CD14-positive monocyte (primary cell): ENCODE data around the gene XPR1. TPM values are rescaled to one million over a fixed set of nuclear protein-coding genes. Genes with fewer than 3 reads are reported as not detected.

Source experiments
- DNase-seq, 3 donors: peaks; one replicate each; pipeline ENCODE4 v3.0.0-alpha.2; 2011 to 2022
- H2AFZ ChIP-seq: 2 replicates; pipeline ENCODE4 v1.6.0; 2012; ENCODE audit warnings: mild to moderate bottlenecking, low read depth, low read length, inconsistent platforms; ENCODE audit not compliant: insufficient read depth, poor library complexity, severe bottlenecking
- H3K27ac ChIP-seq, 2 donors: 1 replicate in 1 of 2; 2 replicates in 1 of 2; pipeline ENCODE4 v1.5.1; 2012 to 2013; ENCODE audit warnings: low read length in 2 of 2, control low read depth in 1 of 2, inconsistent platforms in 1 of 2, low read depth in 1 of 2, mild to moderate bottlenecking in 1 of 2
- H3K27me3 ChIP-seq, 2 donors: one replicate each; pipeline versions ENCODE4 v1.6.0 to v1.6.1; 2011 to 2013; ENCODE audit warnings: low read length in 2 of 2; ENCODE audit not compliant: control insufficient read depth in 2 of 2, insufficient read depth in 2 of 2
- H3K36me3 ChIP-seq, 2 donors: replicated peaks in 1 of 2; 1 replicate in 1 of 2; 2 replicates in 1 of 2; pipeline versions ENCODE4 v1.5.1 to v1.6.1; 2012 to 2013; ENCODE audit warnings: low read length in 2 of 2, control low read depth in 1 of 2, inconsistent platforms in 1 of 2, mild to moderate bottlenecking in 1 of 2; ENCODE audit not compliant: insufficient read depth in 2 of 2, control insufficient read depth in 1 of 2
- H3K4me1 ChIP-seq, 2 donors: 1 replicate in 1 of 2; 2 replicates in 1 of 2; pipeline versions ENCODE4 v1.5.1 to v1.6.1; 2012 to 2013; ENCODE audit warnings: low read length in 2 of 2, control low read depth in 1 of 2, inconsistent platforms in 1 of 2, mild to moderate bottlenecking in 1 of 2, moderate library complexity in 1 of 2; ENCODE audit not compliant: insufficient read depth in 2 of 2, control insufficient read depth in 1 of 2
- H3K4me2 ChIP-seq: replicated peaks from 2 replicates; pipeline ENCODE3; 2012; ENCODE audit warnings: low read length, moderate library complexity, mild to moderate bottlenecking; ENCODE audit not compliant: poor library complexity, severe bottlenecking; ENCODE audit errors: extremely low read depth
- H3K4me3 ChIP-seq, 3 experiments: fragments of 200-600 bp in 1 of 3; sonication (generic) in 1 of 3; replicated peaks in 1 of 3; 1 replicate in 2 of 3; 2 replicates in 1 of 3; pipeline ENCODE4 v1.5.1; 2011 to 2013; ENCODE audit warnings: low read length in 3 of 3, mild to moderate bottlenecking in 3 of 3, control low read depth in 2 of 3, low read depth in 2 of 3, inconsistent platforms in 1 of 3, moderate library complexity in 1 of 3
- H3K79me2 ChIP-seq: 2 replicates; pipeline ENCODE4 v1.6.0; 2012; ENCODE audit warnings: mild to moderate bottlenecking, control low read depth, inconsistent platforms, low read length, moderate library complexity; ENCODE audit not compliant: insufficient read depth
- H3K9ac ChIP-seq: 2 replicates; pipeline ENCODE4 v1.6.0; 2017; ENCODE audit warnings: low read length, mild to moderate bottlenecking; ENCODE audit not compliant: insufficient read depth, poor library complexity, severe bottlenecking
- H3K9me3 ChIP-seq, 2 donors: replicated peaks in 1 of 2; 1 replicate in 1 of 2; 2 replicates in 1 of 2; pipeline versions ENCODE4 v1.5.1 to v1.6.1; 2012 to 2013; ENCODE audit warnings: low read length in 2 of 2, control low read depth in 1 of 2; ENCODE audit not compliant: control insufficient read depth in 1 of 2, insufficient read depth in 1 of 2
- H4K20me1 ChIP-seq: 2 replicates; pipeline ENCODE4 v1.6.0; 2012; ENCODE audit warnings: mild to moderate bottlenecking, low read length, control low read depth, moderate library complexity; ENCODE audit not compliant: insufficient read depth
- H3K27ac Mint-ChIP-seq, 7 donors: one replicate each; pipeline ENCODE4 v1.8.0; 2020; ENCODE audit warnings: mild to moderate bottlenecking in 7 of 7, mixed read lengths in 7 of 7, moderate library complexity in 6 of 7, inconsistent platforms in 2 of 7
- H3K27me3 Mint-ChIP-seq, 3 donors: one replicate each; pipeline ENCODE4 v1.8.0; 2021 to 2022; ENCODE audit warnings: low read depth in 3 of 3, mild to moderate bottlenecking in 3 of 3, mixed read lengths in 3 of 3, moderate library complexity in 3 of 3, inconsistent platforms in 1 of 3
- H3K36me3 Mint-ChIP-seq, 2 donors: one replicate each; pipeline ENCODE4 v1.8.0; 2020; ENCODE audit warnings: mixed read lengths in 2 of 2, inconsistent platforms in 1 of 2, mild to moderate bottlenecking in 1 of 2
- H3K4me1 Mint-ChIP-seq: one replicate; pipeline ENCODE4 v1.8.0; 2020; ENCODE audit warnings: mild to moderate bottlenecking, mixed read lengths
- H3K4me3 Mint-ChIP-seq, 2 donors: one replicate each; pipeline ENCODE4 v1.8.0; 2020; ENCODE audit warnings: mild to moderate bottlenecking in 2 of 2, mixed read lengths in 2 of 2, moderate library complexity in 1 of 2
- H3K9me3 Mint-ChIP-seq, 7 donors: one replicate each; pipeline ENCODE4 v1.8.0; 2020 to 2022; ENCODE audit warnings: mixed read lengths in 7 of 7, mild to moderate bottlenecking in 6 of 7, moderate library complexity in 6 of 7, inconsistent platforms in 2 of 7
- WGBS: methylation state at CpG from one replicate; pipeline ENCODE4 v1.1.5; 2013; ENCODE audit warnings: missing lambda C conversion rate; ENCODE audit not compliant: insufficient coverage; 5-methylcytosine and 5-hydroxymethylcytosine counted together
- intact Hi-C, 2 donors: fragments of 100-400 bp; cut with micrococcal nuclease; formaldehyde crosslinking; loops; one replicate each; pipeline versions ENCODE4 v1.15.0 to v1.15.1; 2023
- polyA plus RNA-seq, 3 donors: library from polyadenylated mRNA; depleted of rRNA in 1 of 3; unstranded in 2 of 3; stranded (reverse) in 1 of 3; fragments of 300-500 nt in 2 of 3; fragments of >200 nt in 1 of 3; fragmentation: Illumina TruSeq in 2 of 3; gene quantifications; 1 replicate in 2 of 3; 2 replicates in 1 of 3; pipeline ENCODE4 v1.2.3, GENCODE V29; 2012 to 2021
- TF ChIP-seq, protein P1 (sequence below): fragments of 200-600 bp; IDR thresholded peaks from one replicate; pipeline ENCODE4 v1.8.0; 2022; ENCODE audit warnings: antibody characterized with exemption, mild to moderate bottlenecking

The XPR1 gene
- polyA plus RNA-seq, 3 donors = 4.7 to 12.5 (median 8.7) TPM

DNA sequence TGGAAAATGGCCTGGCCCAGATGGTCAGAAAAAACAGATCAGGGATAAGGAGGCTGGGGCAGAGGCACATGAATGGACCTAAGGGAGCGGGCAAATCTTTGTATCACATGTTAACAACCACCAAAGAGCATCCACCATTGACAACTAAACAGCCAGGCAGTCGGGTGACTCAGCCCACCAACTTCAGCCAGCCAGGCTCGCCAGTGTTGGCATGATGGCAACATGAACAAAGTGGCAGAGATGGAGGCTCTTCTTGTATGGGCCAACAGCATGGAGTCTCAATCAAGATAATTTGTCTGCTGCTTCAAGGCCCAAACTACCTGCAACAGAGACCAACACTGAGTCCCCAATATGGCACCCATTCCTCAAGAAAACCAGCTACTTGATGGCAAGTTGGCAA is 264.3 kb downstream of the XPR1 start:
- Histone ChIP-seq H3K9me3 (no peaks in the 10 kb centered on the region), H4K20me1 (no peaks in the 10 kb centered on the region), H3K79me2 (no peaks in the 10 kb centered on the region), H3K36me3 (no peaks in the 10 kb centered on the region), H2AFZ (no peak overlapping the region), H3K4me2 (no peak overlapping the region), H3K4me3 (no peak overlapping the region), H3K9ac (no peak overlapping the region), H3K4me1 (no peaks in the 10 kb centered on the region), H3K27ac (no peak overlapping the region), H3K27me3 (no peaks in the 10 kb centered on the region)
- Mint-ChIP-seq H3K27ac (no peak overlapping the region), H3K36me3 (peaks cover 1 to 5% of the 10 kb centered on the region in 2 donors), H3K9me3 (peaks cover 0 to 6% (median 0%) of the 10 kb centered on the region in 7 donors), H3K4me3 (no peak overlapping the region), H3K27me3 (peaks cover 2 to 4% (median 3%) of the 10 kb centered on the region in 3 donors), H3K4me1 (peaks cover 6% of the 10 kb centered on the region)
- DNase-seq = no peak
- 100% methylated on average over 2 of the region's 3 CpGs for WGBS
- intact Hi-C loops = no loop called here
- TF ChIP-seq, protein P1, sequence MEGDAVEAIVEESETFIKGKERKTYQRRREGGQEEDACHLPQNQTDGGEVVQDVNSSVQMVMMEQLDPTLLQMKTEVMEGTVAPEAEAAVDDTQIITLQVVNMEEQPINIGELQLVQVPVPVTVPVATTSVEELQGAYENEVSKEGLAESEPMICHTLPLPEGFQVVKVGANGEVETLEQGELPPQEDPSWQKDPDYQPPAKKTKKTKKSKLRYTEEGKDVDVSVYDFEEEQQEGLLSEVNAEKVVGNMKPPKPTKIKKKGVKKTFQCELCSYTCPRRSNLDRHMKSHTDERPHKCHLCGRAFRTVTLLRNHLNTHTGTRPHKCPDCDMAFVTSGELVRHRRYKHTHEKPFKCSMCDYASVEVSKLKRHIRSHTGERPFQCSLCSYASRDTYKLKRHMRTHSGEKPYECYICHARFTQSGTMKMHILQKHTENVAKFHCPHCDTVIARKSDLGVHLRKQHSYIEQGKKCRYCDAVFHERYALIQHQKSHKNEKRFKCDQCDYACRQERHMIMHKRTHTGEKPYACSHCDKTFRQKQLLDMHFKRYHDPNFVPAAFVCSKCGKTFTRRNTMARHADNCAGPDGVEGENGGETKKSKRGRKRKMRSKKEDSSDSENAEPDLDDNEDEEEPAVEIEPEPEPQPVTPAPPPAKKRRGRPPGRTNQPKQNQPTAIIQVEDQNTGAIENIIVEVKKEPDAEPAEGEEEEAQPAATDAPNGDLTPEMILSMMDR = no peak

DNA sequence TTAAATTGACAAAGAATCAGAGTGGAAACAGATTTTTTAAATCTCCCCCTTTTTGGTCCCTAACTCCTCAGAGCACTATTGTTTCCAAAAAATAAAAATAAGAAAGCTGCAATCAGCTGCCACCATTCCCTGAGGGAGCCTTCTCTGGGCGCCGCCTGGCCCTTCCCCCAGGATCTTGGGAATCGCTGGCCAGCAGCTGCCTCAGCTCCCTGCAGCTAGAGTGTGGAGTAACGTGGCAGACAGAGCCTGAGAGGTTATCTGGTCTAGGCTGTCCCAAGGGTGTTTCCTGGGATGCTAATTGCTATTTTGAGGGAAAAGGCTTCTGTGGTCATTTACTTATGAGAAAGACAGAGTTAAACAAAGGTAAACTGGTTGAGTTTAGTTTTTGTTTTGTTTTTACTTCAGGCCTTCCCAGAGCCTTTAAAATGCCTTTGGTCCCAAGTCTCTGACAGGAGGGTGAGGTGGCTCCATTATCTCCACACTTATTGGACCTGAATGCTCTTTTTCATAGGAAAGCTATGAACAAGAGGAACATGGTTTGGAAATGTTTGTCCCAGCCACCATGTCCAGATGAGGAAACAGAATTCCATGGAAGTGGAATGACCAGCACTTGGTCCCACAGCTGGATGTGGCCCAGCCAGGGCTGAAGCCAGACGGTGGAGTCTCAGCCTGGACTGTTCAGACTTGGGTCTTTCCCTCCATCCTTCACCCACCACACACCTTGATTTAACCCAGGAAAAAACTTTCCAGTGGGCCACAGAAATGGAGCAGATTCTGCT is 266.8 kb downstream of the XPR1 start:
- WGBS = 100% methylated on average over 5 of the region's 5 CpGs

More for the DNA sequence above, 266.8 kb downstream of the XPR1 start:
- TF ChIP-seq, protein P1 = no peak
- Mint-ChIP-seq H3K4me1 (peaks cover 3% of the 10 kb centered on the region), H3K36me3 (peaks cover 1 to 5% of the 10 kb centered on the region in 2 donors), H3K9me3 (peaks cover 0 to 9% (median 2%) of the 10 kb centered on the region in 7 donors), H3K27ac (no peak overlapping the region), H3K4me3 (no peak overlapping the region), H3K27me3 (peaks cover 2 to 4% (median 3%) of the 10 kb centered on the region in 3 donors)
- Histone ChIP-seq H3K4me1 (no peaks in the 10 kb centered on the region), H3K79me2 (no peaks in the 10 kb centered on the region), H3K27me3 (no peaks in the 10 kb centered on the region), H3K4me2 (no peak overlapping the region), H3K36me3 (no peaks in the 10 kb centered on the region), H4K20me1 (no peaks in the 10 kb centered on the region), H3K9me3 (no peaks in the 10 kb centered on the region), H3K27ac (no peak overlapping the region), H3K9ac (no peak overlapping the region), H3K4me3 (no peak overlapping the region), H2AFZ (no peak overlapping the region)
- intact Hi-C loops = no loop called here
- no peak for DNase-seq
